A673 (cell line): ENCODE results near the gene DSCAML1. TPM values are rescaled to one million over a fixed set of nuclear protein-coding genes. Genes with fewer than 3 reads are reported as not detected.

Experiments used
- BruUV-seq: library from RNA; stranded (reverse); fragments of 400-500 nt; replicated peaks from 2 replicates; lab custom pipeline; 2021; lab: Mats Ljungman, UMichigan
- CTCF ChIA-PET: fragments of 300-600 bp; sonication (Branson Sonifier 250); formaldehyde crosslinking; loops from one replicate; lab custom pipeline; 2022; ENCODE audit warnings: antibody characterized with exemption; lab: Charles Lee
- POLR2A ChIA-PET: fragments of 300-600 bp; sonication (Branson Sonifier 250); formaldehyde crosslinking; loops from one replicate; lab custom pipeline; 2022; ENCODE audit warnings: antibody characterized with exemption; ENCODE audit not compliant: low non-redundant PET; lab: Charles Lee
- DNase-seq: peaks from one replicate; pipeline ENCODE4 v3.0.0-alpha.2; 2015; ENCODE audit warnings: low spot score
- H3K27ac ChIP-seq: fragments of 200-600 bp; sonication (generic); 2 replicates; pipeline ENCODE4 v1.5.1; 2016; ENCODE audit warnings: mixed run types, low read depth, mild to moderate bottlenecking, mixed read lengths, antibody characterized with exemption, low read length; ENCODE audit not compliant: poor library complexity, severe bottlenecking
- H3K27me3 ChIP-seq: fragments of 200-600 bp; sonication (generic); replicated peaks from 2 replicates; pipeline ENCODE4 v1.6.1; 2017; ENCODE audit warnings: mixed run types, low read depth, mild to moderate bottlenecking, mixed read lengths, antibody characterized with exemption, low read length; ENCODE audit not compliant: insufficient read depth, poor library complexity
- H3K36me3 ChIP-seq: fragments of 200-600 bp; sonication (generic); 2 replicates; pipeline ENCODE4 v1.6.1; 2016; ENCODE audit warnings: mixed run types, mild to moderate bottlenecking, mixed read lengths, antibody characterized with exemption, low read length; ENCODE audit not compliant: insufficient read depth, poor library complexity, severe bottlenecking
- H3K4me1 ChIP-seq: fragments of 200-600 bp; sonication (generic); 2 replicates; pipeline ENCODE4 v1.6.1; 2017; ENCODE audit warnings: mixed run types, mild to moderate bottlenecking, mixed read lengths, antibody characterized with exemption, low read length; ENCODE audit not compliant: insufficient read depth, poor library complexity, severe bottlenecking
- H3K4me3 ChIP-seq: fragments of 200-600 bp; sonication (generic); 2 replicates; pipeline ENCODE4 v1.5.1; 2016; ENCODE audit warnings: low read depth, mixed run types, mild to moderate bottlenecking, mixed read lengths, low read length; ENCODE audit not compliant: poor library complexity, severe bottlenecking
- H3K9me3 ChIP-seq: fragments of 200-600 bp; sonication (generic); 2 replicates; pipeline ENCODE4 v1.6.1; 2016; ENCODE audit warnings: mixed run types, low read depth, mild to moderate bottlenecking, mixed read lengths, antibody characterized with exemption, low read length; ENCODE audit not compliant: poor library complexity, severe bottlenecking
- EZH2 ChIP-seq: fragments of 200-600 bp; sonication (generic); IDR thresholded peaks from 2 replicates; pipeline ENCODE4 v1.6.1; 2017; ENCODE audit warnings: borderline replicate concordance, low read depth, mild to moderate bottlenecking, mixed read lengths, antibody characterized with exemption, low read length; ENCODE audit not compliant: poor library complexity, severe bottlenecking
- intact Hi-C: fragments of 100-400 bp; cut with micrococcal nuclease; formaldehyde crosslinking; loops from one replicate; pipeline ENCODE4 v1.10.0; 2022; ENCODE audit not compliant: unreplicated experiment
- total RNA-seq: library from RNA; stranded (reverse); gene quantifications from 2 replicates; pipeline ENCODE4 v1.2.3, GENCODE V29; 2021
- TF ChIP-seq, protein P1 (sequence below): fragments of 300-800, 200-600 bp; sonication (generic); conservative IDR thresholded peaks from 2 replicates; pipeline ENCODE4 v1.5.1; 2017; ENCODE audit warnings: low read depth, mild to moderate bottlenecking, antibody characterized with exemption, low read length, moderate library complexity, mixed read lengths

DSCAML1 gene
- total RNA-seq, 1 experiment from 2014 or later: not detected

DNA sequence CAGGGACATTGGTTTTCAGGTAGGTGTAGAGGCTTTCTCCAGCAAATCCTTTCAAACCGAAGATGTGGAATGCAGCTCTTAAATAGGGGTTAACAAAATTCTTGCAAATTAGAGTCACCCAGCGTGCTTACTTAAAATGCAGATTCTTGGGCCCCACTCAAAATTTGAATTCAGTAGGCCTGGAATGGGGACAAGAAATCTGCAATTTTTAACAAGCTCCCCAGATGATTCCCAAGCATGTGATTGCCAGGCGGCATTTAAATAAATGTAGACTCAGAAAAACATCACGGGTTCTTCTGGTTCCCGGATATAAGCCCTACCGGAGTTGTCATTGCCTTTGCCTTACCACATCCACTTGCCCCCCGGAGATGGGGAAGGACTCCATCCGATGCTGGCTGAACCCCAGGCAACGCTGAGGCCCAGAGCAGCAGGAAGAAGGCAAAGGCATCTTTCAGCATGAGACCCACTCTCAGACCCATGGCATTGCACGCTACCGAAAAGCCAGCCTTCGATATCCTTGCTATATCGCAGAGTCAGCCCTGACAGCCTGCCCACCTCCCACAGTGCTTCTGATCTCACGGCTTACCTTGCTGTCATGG, 134.2 kb downstream of the DSCAML1 start:
- TF ChIP-seq, protein P1, sequence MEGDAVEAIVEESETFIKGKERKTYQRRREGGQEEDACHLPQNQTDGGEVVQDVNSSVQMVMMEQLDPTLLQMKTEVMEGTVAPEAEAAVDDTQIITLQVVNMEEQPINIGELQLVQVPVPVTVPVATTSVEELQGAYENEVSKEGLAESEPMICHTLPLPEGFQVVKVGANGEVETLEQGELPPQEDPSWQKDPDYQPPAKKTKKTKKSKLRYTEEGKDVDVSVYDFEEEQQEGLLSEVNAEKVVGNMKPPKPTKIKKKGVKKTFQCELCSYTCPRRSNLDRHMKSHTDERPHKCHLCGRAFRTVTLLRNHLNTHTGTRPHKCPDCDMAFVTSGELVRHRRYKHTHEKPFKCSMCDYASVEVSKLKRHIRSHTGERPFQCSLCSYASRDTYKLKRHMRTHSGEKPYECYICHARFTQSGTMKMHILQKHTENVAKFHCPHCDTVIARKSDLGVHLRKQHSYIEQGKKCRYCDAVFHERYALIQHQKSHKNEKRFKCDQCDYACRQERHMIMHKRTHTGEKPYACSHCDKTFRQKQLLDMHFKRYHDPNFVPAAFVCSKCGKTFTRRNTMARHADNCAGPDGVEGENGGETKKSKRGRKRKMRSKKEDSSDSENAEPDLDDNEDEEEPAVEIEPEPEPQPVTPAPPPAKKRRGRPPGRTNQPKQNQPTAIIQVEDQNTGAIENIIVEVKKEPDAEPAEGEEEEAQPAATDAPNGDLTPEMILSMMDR: no peak
- TF ChIP-seq EZH2: no peak
- ChIA-PET POLR2A (no interaction called here), CTCF (no interaction called here)
- Histone ChIP-seq H3K27ac (no peak overlapping the region), H3K36me3 (no peaks in the 10 kb centered on the region), H3K9me3 (no peaks in the 10 kb centered on the region), H3K4me1 (no peaks in the 10 kb centered on the region), H3K4me3 (no peak overlapping the region), H3K27me3 (peaks cover 9% of the 10 kb centered on the region)
- intact Hi-C loops: no loop called here
- BruUV-seq: no TSS peak
- DNase-seq: no peak

DNA sequence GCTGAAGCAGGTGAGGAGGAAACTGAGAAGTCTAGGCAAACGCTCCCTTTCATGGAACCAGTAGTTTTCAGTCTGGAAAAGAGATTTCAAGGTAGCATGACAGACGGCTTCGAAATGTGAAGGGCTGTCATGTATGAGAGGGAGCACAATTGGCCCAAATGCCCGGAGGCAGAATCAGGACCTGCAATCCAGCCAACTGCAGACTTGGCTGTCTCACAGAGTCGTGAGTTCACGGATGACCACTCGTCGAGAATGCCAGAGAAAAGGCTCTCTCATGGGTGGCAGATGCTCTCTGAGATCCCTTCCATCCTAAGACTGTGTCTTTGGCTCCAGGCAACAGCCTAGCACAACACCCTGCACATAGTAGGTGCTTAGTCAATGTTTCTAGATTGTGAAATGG, 134.8 kb downstream of the DSCAML1 start:
- Histone ChIP-seq H3K4me1 (no peaks in the 10 kb centered on the region), H3K27ac (no peak overlapping the region), H3K9me3 (no peaks in the 10 kb centered on the region), H3K4me3 (no peak overlapping the region), H3K36me3 (no peaks in the 10 kb centered on the region), H3K27me3 (peaks cover 12% of the 10 kb centered on the region)
- DNase-seq: no peak
- ChIA-PET POLR2A (no interaction called here), CTCF (no interaction called here)
- BruUV-seq: no TSS peak
- intact Hi-C loops: no loop called here
- no peak for TF ChIP-seq EZH2
- TF ChIP-seq, protein P1: no peak

DNA sequence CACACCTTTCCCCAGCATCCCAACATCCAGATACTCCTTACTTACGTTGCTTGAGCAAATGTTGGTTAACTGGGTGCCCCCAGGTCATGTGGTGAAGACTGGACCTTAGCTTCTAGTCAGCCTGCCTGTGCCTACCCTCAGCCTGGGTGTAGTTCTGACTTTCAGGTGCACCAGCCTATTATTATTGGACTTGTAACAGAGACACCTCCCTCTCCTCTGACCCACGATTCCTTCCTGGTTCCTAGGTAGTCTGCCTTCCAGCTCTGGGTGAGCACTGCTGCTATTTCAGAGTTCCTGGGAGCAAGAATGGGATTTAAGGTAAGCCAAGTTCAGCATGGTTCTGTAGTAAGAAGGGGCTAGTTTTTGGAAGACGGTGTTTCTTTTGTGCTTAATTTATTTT, 138.2 kb downstream of the DSCAML1 start:
- CTCF ChIA-PET: no interaction called here
- Histone ChIP-seq H3K9me3 (no peaks in the 10 kb centered on the region), H3K36me3 (no peaks in the 10 kb centered on the region), H3K4me3 (no peak overlapping the region), H3K27me3 (peaks cover 26% of the 10 kb centered on the region), H3K27ac (no peak overlapping the region), H3K4me1 (no peaks in the 10 kb centered on the region)
- DNase-seq: no peak
- TF ChIP-seq, protein P1: no peak
- no peak for TF ChIP-seq EZH2
- POLR2A ChIA-PET: no interaction called here
- no TSS peak for BruUV-seq
- intact Hi-C loops: no loop called here
